ENCODE data around the gene ZNF469.

ZNF469 gene

GRCh38 chr16:88387941-88388627, 5.3 kb downstream of the ZNF469 start:
- peak overlapping the region; percentile 63 for H3K27ac ChIP-seq
- TF ChIP-seq ZFX (IDR thresholded peaks at IDR 0.05) (no peak), CTCF (conservative IDR thresholded peaks at IDR 0.05) (no peak; the same call in 1 of the 2 replicates)

- H3K27ac ChIP-seq, result no peak overlapping the region
- TF ChIP-seq ZFX (IDR thresholded peaks at IDR 0.05), result no peak
- no peak for TF ChIP-seq CTCF (conservative IDR thresholded peaks at IDR 0.05)
Measured at GRCh38 chr16:88389191-88389590, 6.4 kb downstream of the ZNF469 start.

- no peak overlapping the region for H3K27ac ChIP-seq
- no peak for TF ChIP-seq ZFX (IDR thresholded peaks at IDR 0.05)
- TF ChIP-seq CTCF (conservative IDR thresholded peaks at IDR 0.05), result no peak
Measured at GRCh38 chr16:88389621-88390160, 6.9 kb downstream of the ZNF469 start.

GRCh38 chr16:88390265-88390664, 7.5 kb downstream of the ZNF469 start:
- no peak for TF ChIP-seq CTCF (conservative IDR thresholded peaks at IDR 0.05)
- no peak overlapping the region for H3K27ac ChIP-seq

GRCh38 chr16:88390735-88391134, 8.0 kb downstream of the ZNF469 start:
- no peak overlapping the region for H3K27ac ChIP-seq
- no peak for TF ChIP-seq CTCF (conservative IDR thresholded peaks at IDR 0.05)
- no peak for TF ChIP-seq ZFX (IDR thresholded peaks at IDR 0.05)

- no peak overlapping the region for H3K27ac ChIP-seq
- TF ChIP-seq ZFX (IDR thresholded peaks at IDR 0.05), result no peak
- TF ChIP-seq CTCF (conservative IDR thresholded peaks at IDR 0.05), result no peak
Measured at GRCh38 chr16:88391144-88391850, 8.5 kb downstream of the ZNF469 start.

GRCh38 chr16:88392111-88392510, 9.4 kb downstream of the ZNF469 start:
- TF ChIP-seq CTCF (conservative IDR thresholded peaks at IDR 0.05), result no peak
- TF ChIP-seq ZFX (IDR thresholded peaks at IDR 0.05), result no peak
- no peak overlapping the region for H3K27ac ChIP-seq

Measured in C4-2B (cell line).